Common myeloid progenitor, CD34-positive (primary cell): ENCODE results near the gene APIP.

Source experiments
- CTCF ChIA-PET: fragments of 350-600 bp; sonication (Branson Sonifier 250); formaldehyde crosslinking; loops from one replicate; lab custom pipeline; 2021; ENCODE audit warnings: antibody characterized with exemption; lab: Charles Lee
- POLR2A ChIA-PET: fragments of 350-600 bp; sonication (Branson Sonifier 250); formaldehyde crosslinking; loops from one replicate; lab custom pipeline; 2021; ENCODE audit warnings: antibody characterized with exemption; lab: Charles Lee
- DNase-seq, 3 donors: peaks; one replicate each; pipeline versions ENCODE4 v3.0.0 to v3.0.0-alpha.2; 2013
- H3K27ac ChIP-seq, 2 experiments: 1 replicate in 1 of 2; 2 replicates in 1 of 2; pipeline ENCODE4 v1.7.0; 2013; ENCODE audit warnings: inconsistent platforms in 2 of 2, low read length in 2 of 2, mild to moderate bottlenecking in 2 of 2, low read depth in 1 of 2, moderate library complexity in 1 of 2; ENCODE audit not compliant: severe bottlenecking in 2 of 2, insufficient read depth in 1 of 2, poor library complexity in 1 of 2
- H3K27me3 ChIP-seq, 5 experiments: replicated peaks in 2 of 5; 1 replicate in 3 of 5; 2 replicates in 2 of 5; pipeline versions ENCODE4 v1.6.1 to v1.7.0; 2013; ENCODE audit warnings: low read length in 4 of 5, mild to moderate bottlenecking in 2 of 5, moderate library complexity in 2 of 5, inconsistent platforms in 1 of 5; ENCODE audit not compliant: insufficient read depth in 5 of 5, control insufficient read depth in 4 of 5
- H3K36me3 ChIP-seq, 4 experiments: 1 replicate in 2 of 4; 2 replicates in 2 of 4; pipeline versions ENCODE4 v1.6.1 to v1.7.0; 2013; ENCODE audit warnings: low read length in 3 of 4, control low read depth in 1 of 4, mild to moderate bottlenecking in 1 of 4; ENCODE audit not compliant: control insufficient read depth in 4 of 4, insufficient read depth in 4 of 4
- H3K4me1 ChIP-seq, 4 experiments: 1 replicate in 3 of 4; 2 replicates in 1 of 4; pipeline versions ENCODE4 v1.6.1 to v1.7.1; 2013; ENCODE audit warnings: low read length in 3 of 4, mild to moderate bottlenecking in 3 of 4, control low read depth in 1 of 4, inconsistent platforms in 1 of 4, moderate library complexity in 1 of 4; ENCODE audit not compliant: control insufficient read depth in 4 of 4, insufficient read depth in 4 of 4; ENCODE audit errors: control extremely low read depth in 1 of 4
- H3K4me3 ChIP-seq, 7 experiments: 1 replicate in 4 of 7; 2 replicates in 3 of 7; pipeline versions ENCODE4 v1.5.1 to v1.7.0; 2013; ENCODE audit warnings: mild to moderate bottlenecking in 7 of 7, low read length in 6 of 7, moderate library complexity in 6 of 7, inconsistent platforms in 2 of 7, low read depth in 2 of 7, control low read depth in 1 of 7; ENCODE audit not compliant: insufficient read depth in 4 of 7, control insufficient read depth in 1 of 7; ENCODE audit errors: extremely low read depth in 1 of 7
- H3K9me3 ChIP-seq, 5 experiments: 1 replicate in 4 of 5; 2 replicates in 1 of 5; pipeline versions ENCODE4 v1.6.1 to v1.7.1; 2013; ENCODE audit warnings: low read length in 4 of 5, mild to moderate bottlenecking in 2 of 5, inconsistent platforms in 1 of 5, low read depth in 1 of 5, moderate library complexity in 1 of 5; ENCODE audit not compliant: control insufficient read depth in 4 of 5, insufficient read depth in 2 of 5; ENCODE audit errors: control extremely low read depth in 1 of 5
- WGBS: methylation state at CpG from one replicate; pipeline ENCODE4 v1.1.5; 2013; ENCODE audit not compliant: insufficient coverage; 5-methylcytosine and 5-hydroxymethylcytosine counted together

Gene APIP

GRCh38 chr11:34938611-34939010 lies 22.4 kb upstream of the APIP start:
- H3K27ac ChIP-seq: no peak overlapping the region
- POLR2A ChIA-PET: interaction anchor here (0.5 kb wide), 1 partner anchor 28 kb away, joined by 3 read pairs; no protein-coding TSS in a partner anchor

GRCh38 chr11:34936945-34937629 lies 20.9 kb upstream of the APIP start:
- WGBS: 44% methylated on average over 3 of the region's 6 CpGs

More at GRCh38 chr11:34938611-34939010, 22.4 kb upstream of the APIP start:
- Histone ChIP-seq H3K4me3 (no peak overlapping the region), H3K9me3 (no peaks in the 10 kb centered on the region), H3K27me3 (no peaks in the 10 kb centered on the region), H3K4me1 (peaks cover 3 to 7% (median 5%) of the 10 kb centered on the region in 4 experiments), H3K36me3 (peaks cover 2 to 24% (median 4%) of the 10 kb centered on the region in 4 experiments)
- no CpG with 5 or more reads among the region's 1 CpG for WGBS
- DNase-seq: no peak
- CTCF ChIA-PET: interaction anchor here (1.1 kb wide), 1 partner anchor 9 kb away, joined by 3 read pairs; no protein-coding TSS in a partner anchor

GRCh38 chr11:34929794-34930763 lies 13.9 kb upstream of the APIP start:
- H3K4me1 ChIP-seq: peaks cover 0 to 18% (median 2%) of the 10 kb centered on the region in 4 experiments
- 78% methylated on average over 10 of the region's 11 CpGs for WGBS
- POLR2A ChIA-PET: no interaction called here

More at GRCh38 chr11:34936945-34937629, 20.9 kb upstream of the APIP start:
- POLR2A ChIA-PET: no interaction called here
- H3K9me3 ChIP-seq: no peaks in the 10 kb centered on the region
- CTCF ChIA-PET: no interaction called here
- no peak overlapping the region for H3K27ac ChIP-seq
- H3K27me3 ChIP-seq: no peaks in the 10 kb centered on the region
- no peak overlapping the region for H3K4me3 ChIP-seq
- H3K36me3 ChIP-seq: peaks cover 9 to 27% (median 11%) of the 10 kb centered on the region in 4 experiments
- DNase-seq: peak in 1 of 3 donors; percentile 26
- peaks cover 3 to 7% (median 5%) of the 10 kb centered on the region in 4 experiments for H3K4me1 ChIP-seq

GRCh38 chr11:34928960-34929680 lies 12.9 kb upstream of the APIP start:
- ChIA-PET CTCF (interaction anchor here (0.9 to 2.7 kb wide), 7 partner anchors 9 to 483 kb away, joined by 3 to 13 read pairs (median 4); no protein-coding TSS in a partner anchor), POLR2A (interaction anchor here (1.6 kb wide), 1 partner anchor 465 kb away, joined by 6 read pairs; no protein-coding TSS in a partner anchor)
- no peaks in the 10 kb centered on the region for H3K9me3 ChIP-seq
- WGBS: 97% methylated on average over 5 of the region's 7 CpGs
- peaks cover 0 to 18% (median 4%) of the 10 kb centered on the region in 4 experiments for H3K4me1 ChIP-seq
- H3K27ac ChIP-seq: no peak overlapping the region
- peaks cover 5 to 10% (median 8%) of the 10 kb centered on the region in 4 experiments for H3K36me3 ChIP-seq
- no peak overlapping the region for H3K4me3 ChIP-seq
- no peak for DNase-seq
- H3K27me3 ChIP-seq: no peaks in the 10 kb centered on the region

More at GRCh38 chr11:34929794-34930763, 13.9 kb upstream of the APIP start:
- H3K4me3 ChIP-seq: no peak overlapping the region
- H3K27ac ChIP-seq: no peak overlapping the region
- CTCF ChIA-PET: interaction anchor here (0.9 to 2.7 kb wide), 7 partner anchors 8 to 482 kb away, joined by 3 to 13 read pairs (median 4); no protein-coding TSS in a partner anchor
- peaks cover 5 to 13% (median 8%) of the 10 kb centered on the region in 4 experiments for H3K36me3 ChIP-seq
- H3K9me3 ChIP-seq: no peaks in the 10 kb centered on the region
- no peaks in the 10 kb centered on the region for H3K27me3 ChIP-seq
- DNase-seq: no peak

GRCh38 chr11:34928268-34928959 lies 12.2 kb upstream of the APIP start:
- H3K4me1 ChIP-seq: peaks cover 0 to 18% (median 5%) of the 10 kb centered on the region in 4 experiments
- H3K9me3 ChIP-seq: no peaks in the 10 kb centered on the region
- H3K36me3 ChIP-seq: peaks cover 5 to 9% (median 6%) of the 10 kb centered on the region in 4 experiments
- no peaks in the 10 kb centered on the region for H3K27me3 ChIP-seq
- H3K27ac ChIP-seq: no peak overlapping the region
- no peak overlapping the region for H3K4me3 ChIP-seq
- ChIA-PET CTCF (interaction anchor here (0.8 to 2.7 kb wide), 8 partner anchors 10 to 484 kb away, joined by 3 to 13 read pairs (median 4); partner anchors contain the start of genes APIP and PDHX), POLR2A (interaction anchor here (1.6 kb wide), 1 partner anchor 466 kb away, joined by 6 read pairs; no protein-coding TSS in a partner anchor)
- peak in 1 of 3 donors; percentile 21 for DNase-seq
- WGBS: no CpG with 5 or more reads among the region's 3 CpGs

GRCh38 chr11:34926831-34927132 lies 10.6 kb upstream of the APIP start:
- CTCF ChIA-PET: interaction anchor here (0.6 to 7.3 kb wide), 24 partner anchors 8 to 559 kb away, joined by 3 to 101 read pairs (median 4); no protein-coding TSS in a partner anchor
- Histone ChIP-seq H3K4me3 (no peak overlapping the region), H3K9me3 (no peaks in the 10 kb centered on the region), H3K4me1 (peaks cover 0 to 18% (median 5%) of the 10 kb centered on the region in 4 experiments), H3K27me3 (no peaks in the 10 kb centered on the region), H3K36me3 (no peaks in the 10 kb centered on the region), H3K27ac (no peak overlapping the region)
- POLR2A ChIA-PET: no interaction called here
- DNase-seq: no peak
